AG08396 (cell line): ENCODE measurements around the gene AFG1L.
A peak's percentile ranks its signal among the peaks of the same experiment; 100 is the strongest.

Experiments
- DNase-seq: peaks from one replicate; pipeline ENCODE4 v3.0.0; 2012; ENCODE audit warnings: low spot score, mixed read lengths

The AFG1L gene

GRCh38 chr6:108453601-108454185 is 158.8 kb downstream of the AFG1L start:
- no peak for DNase-seq

- no peak for DNase-seq
These were observed 159.5 kb downstream of the AFG1L start for GRCh38 chr6:108454356-108454755.

- DNase-seq: no peak
These were observed 160.8 kb downstream of the AFG1L start for GRCh38 chr6:108455688-108456087.

GRCh38 chr6:108463784-108464183 is 168.9 kb downstream of the AFG1L start:
- DNase-seq: no peak

- no peak for DNase-seq
These were observed 169.7 kb downstream of the AFG1L start for GRCh38 chr6:108464418-108465097.

GRCh38 chr6:108465098-108465495 is 170.2 kb downstream of the AFG1L start:
- no peak for DNase-seq

- no peak for DNase-seq
These were observed 173.5 kb downstream of the AFG1L start for GRCh38 chr6:108468346-108468745.

GRCh38 chr6:108469316-108469715 is 174.5 kb downstream of the AFG1L start:
- DNase-seq: no peak

GRCh38 chr6:108473197-108473596 is 178.3 kb downstream of the AFG1L start:
- no peak for DNase-seq

GRCh38 chr6:108476376-108476775 is 181.5 kb downstream of the AFG1L start:
- DNase-seq: no peak

- DNase-seq: no peak
These were observed 182.1 kb downstream of the AFG1L start for GRCh38 chr6:108476847-108477430.

GRCh38 chr6:108482559-108482958 is 187.7 kb downstream of the AFG1L start:
- no peak for DNase-seq

- DNase-seq: no peak
These were observed 189.2 kb downstream of the AFG1L start for GRCh38 chr6:108484016-108484415.

- no peak for DNase-seq
These were observed 194.8 kb downstream of the AFG1L start for GRCh38 chr6:108489699-108490098.

- DNase-seq: peak; percentile 33
These were observed 197.4 kb downstream of the AFG1L start for GRCh38 chr6:108492131-108492766.

GRCh38 chr6:108494434-108494833 is 199.6 kb downstream of the AFG1L start:
- DNase-seq: no peak

GRCh38 chr6:108497883-108498282 is 203.0 kb downstream of the AFG1L start:
- DNase-seq: peak; percentile 36

GRCh38 chr6:108501559-108501958 is 206.7 kb downstream of the AFG1L start:
- DNase-seq: no peak

- no peak for DNase-seq
These were observed 208.0 kb downstream of the AFG1L start for GRCh38 chr6:108502832-108503231.

GRCh38 chr6:108507316-108507715 is 212.5 kb downstream of the AFG1L start:
- no peak for DNase-seq

- DNase-seq: no peak
These were observed 215.8 kb downstream of the AFG1L start for GRCh38 chr6:108510461-108511319.
